Pulmonary artery endothelial cell (primary cell): ENCODE measurements around the gene SNHG17. TPM values are rescaled to one million over a fixed set of nuclear protein-coding genes. Genes with fewer than 3 reads are reported as not detected.
"Not testable (repeated sequence)": the region's sequence is repeated elsewhere in the genome, so short reads cannot be mapped to it uniquely, and the experiment has no call there.

Experiments used
- DNase-seq: peaks from one replicate; pipeline ENCODE4 v3.0.0-alpha.2; 2011; ENCODE audit warnings: low read depth, low spot score
- total RNA-seq: library from RNA; depleted of rRNA; stranded (reverse); fragments of >200 nt; gene quantifications from 2 replicates; pipeline ENCODE4 v1.2.3, GENCODE V29; 2014

The SNHG17 gene
- total RNA-seq, 1 donor from 2014 or later, result 12.5 TPM

DNA sequence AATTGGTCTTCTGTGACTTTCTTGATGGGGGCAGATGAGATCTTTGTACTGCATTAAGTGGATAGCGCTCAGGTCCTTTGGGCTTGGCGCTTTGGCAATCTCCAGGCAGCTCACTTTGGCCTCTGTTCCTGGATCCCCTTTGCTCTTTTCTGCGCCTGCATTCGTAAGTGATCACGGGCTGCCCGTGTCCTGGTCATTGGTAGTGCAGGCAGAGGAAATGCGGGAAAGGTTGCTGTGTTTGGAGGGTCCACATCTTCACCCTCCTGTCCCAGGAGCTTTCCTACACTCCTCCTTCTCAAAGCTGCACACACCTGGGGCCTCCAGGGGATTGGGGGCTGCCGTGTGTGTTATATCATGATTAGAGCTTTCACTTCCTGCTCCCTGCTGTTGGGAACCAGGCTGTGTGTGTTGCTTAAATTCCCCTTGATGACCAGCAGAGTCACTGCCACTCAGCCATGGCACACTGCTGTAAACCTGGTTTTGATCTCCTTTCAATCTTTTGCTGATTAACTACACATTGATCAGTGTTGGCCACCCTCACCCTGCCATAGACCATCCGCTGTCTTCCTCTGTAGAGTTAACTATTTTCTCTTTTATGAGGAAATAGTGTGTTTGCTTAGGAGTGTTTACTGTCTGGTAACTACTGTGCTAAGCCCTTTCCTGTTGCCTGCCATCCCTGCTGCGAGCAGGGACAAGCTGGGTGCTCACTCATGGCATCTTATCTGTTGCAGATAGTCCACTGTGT lies 13.0 kb upstream of the SNHG17 start:
- DNase-seq, result no peak

DNA sequence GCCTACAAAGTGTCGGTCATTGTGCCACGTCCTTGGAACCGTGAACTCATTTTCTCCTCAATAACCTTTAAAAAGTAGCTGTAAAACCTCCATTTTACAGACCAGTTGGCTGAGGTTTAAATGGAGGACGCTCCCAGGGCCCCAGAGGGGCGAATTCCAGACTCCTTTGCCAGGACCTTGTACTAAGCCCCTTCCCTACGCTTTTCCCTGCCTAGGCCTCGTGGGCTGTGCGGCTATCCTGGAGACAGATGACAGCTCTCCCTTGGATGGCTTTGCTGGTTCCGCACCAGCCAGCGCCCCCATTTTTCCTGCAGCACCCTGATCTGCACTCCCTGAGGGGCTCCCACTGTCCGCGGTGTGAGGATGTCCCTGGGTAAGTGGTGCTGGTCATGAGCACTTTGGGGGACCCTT lies 12.1 kb upstream of the SNHG17 start:
- no peak for DNase-seq

DNA sequence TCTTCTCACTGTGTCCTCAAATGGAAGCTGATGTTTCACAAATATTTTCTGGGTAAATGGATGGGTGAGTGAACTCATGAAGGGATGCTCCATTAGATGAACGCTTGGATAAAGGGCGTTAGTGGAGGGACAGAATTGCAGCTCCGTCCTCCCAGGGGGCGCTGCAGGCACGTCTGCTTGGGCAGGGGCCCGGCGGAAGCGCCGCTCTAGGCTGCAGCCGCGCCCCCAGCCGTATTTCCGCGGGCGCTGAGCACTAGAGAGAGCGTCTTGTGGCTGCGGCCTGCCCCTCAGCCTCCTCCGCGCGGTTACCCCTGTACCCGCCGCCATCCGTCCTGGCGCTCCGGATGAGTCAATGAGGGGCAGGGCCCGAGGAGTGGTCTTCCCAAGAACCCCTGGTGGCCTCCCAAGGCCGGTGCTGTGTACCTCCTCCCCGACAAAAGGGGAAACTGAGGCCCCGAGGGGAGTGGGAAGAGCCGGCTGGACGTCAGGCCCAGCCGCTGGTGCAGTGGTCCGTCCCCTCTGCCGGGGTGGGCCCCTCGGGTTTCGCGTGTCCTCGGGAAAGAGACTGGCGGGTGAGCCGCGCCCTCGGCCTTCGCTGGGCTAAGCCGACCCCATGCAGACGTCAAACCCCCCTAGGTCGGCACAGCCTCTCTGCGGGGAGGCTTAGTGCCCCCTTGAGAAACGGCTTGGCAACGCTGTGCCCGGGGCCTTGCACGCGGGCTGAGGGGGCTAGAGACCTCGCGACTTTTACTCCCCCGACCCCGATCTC lies 11.5 kb upstream of the SNHG17 start:
- peak; percentile 85 for DNase-seq

DNA sequence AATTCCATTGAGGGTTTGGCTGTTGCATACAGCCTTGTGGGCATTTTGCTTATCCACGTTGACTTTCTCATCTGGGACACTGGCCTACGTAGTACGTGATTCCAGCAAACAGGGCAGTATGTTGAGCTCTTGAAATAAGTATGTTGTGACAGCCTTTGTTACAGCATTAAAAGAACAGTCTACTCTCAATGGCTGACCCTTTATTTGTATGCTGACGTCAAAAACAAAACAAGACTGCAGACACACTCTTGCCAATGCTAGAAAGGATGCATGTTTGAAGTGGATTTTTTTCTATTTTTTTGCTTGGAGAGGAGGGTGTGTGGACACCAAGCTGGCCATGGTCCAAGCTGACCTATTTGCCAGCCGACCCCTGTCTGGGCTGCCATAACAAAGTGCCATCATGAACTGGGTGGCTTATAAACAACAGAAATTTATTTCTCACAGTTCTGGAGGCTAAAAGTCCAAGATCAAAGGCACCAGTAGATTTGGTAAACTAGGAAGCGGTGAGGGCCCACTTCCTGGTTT lies 10.8 kb upstream of the SNHG17 start:
- DNase-seq, result no peak

DNA sequence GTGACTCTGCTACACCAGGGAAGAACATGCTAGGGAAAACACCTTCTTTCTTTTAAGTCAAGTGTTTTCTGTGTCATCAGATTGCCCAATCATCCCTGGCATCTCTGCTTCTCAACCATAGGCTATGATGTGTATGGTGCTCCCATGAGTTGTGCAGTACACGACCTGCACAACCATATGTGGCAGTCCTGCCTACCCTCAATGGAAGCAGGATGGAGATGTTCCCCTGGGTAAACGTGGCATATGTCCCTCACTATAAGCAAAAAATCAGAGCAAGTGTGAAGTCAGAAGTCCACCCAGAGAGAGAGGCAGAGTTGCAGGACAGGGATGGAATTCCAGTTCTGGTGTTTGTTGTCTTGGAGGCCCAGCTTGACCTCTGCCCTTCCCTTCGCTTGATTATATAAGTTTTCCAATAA lies 10.3 kb upstream of the SNHG17 start:
- no peak for DNase-seq

DNA sequence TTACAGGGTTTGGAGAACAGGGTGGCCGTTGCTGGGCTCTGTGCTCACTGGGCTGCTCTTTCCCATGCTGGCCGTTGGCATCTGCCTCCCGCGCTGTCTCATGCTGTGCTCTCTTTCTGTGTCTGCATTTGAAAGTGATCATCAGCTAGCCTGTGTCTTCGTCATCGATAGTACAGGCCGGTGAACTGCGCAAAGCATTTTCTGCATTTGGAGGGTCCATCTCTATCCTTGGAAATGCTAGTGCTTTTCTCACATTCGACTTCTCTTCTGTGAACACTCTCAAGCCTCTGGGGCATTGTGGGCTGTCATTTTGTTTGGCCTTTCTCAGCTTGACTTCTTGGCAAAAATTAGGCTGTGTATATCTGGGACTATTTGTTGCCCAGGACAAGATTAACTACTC lies 6.8 kb upstream of the SNHG17 start:
- DNase-seq, result no peak

DNA sequence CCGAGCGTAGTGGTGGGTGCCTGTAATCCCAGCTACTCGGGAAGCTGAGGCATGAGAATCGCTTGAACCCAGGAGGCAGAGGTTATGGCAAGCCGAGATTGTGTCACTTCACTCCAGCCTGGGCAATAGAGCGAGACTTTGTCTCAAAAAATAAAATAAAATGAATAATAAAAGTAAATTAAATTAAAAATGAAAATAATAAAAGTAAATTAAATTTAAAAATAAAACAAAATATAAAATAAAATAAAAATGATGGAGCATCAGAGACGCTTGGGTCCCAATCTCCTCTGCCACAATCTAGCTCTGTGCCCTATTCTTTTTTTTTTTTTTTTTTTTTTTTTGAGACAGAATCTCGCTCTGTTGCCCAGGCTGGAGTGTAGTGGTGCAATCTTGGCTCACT lies 6.0 kb upstream of the SNHG17 start:
- not testable (repeated sequence) for DNase-seq

DNA sequence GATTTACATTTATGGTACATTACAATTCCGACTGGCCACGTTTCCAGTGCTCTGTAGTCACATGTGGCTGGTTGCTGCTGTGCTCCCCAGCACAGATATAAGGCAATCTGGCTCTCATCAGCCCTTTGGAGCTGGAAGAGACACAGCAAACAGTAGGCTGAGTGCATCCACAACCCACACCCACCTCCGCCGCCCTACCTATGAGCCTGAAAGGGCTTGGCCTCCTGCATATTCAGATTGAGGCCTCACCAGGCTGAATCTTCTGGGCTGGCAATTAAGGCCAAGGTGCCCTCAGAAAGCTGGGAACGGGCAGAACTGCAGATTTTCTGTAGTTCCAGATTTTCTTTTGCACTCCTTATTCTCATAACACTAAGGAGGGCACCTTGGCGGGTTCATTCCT lies 2.7 kb upstream of the SNHG17 start:
- no peak for DNase-seq

DNA sequence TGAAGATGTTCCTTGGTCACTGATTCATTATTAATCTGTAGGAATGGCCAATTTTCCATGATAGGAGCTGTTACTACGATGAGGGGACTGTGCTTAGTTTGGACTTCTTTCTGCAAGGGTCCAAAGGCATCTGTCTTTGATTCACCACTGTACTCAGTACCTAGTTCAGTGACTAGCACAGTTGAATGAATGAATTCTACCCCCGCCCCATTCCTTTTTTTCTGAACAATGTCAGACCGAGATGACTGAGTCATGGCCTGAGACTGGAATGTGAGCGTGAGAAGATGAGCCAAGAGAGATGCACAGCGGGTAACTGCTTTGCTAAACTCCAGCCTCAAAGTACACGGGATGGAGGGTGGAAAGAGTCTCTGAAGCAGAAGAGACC lies 419 bp upstream of the SNHG17 start:
- DNase-seq, result no peak

DNA sequence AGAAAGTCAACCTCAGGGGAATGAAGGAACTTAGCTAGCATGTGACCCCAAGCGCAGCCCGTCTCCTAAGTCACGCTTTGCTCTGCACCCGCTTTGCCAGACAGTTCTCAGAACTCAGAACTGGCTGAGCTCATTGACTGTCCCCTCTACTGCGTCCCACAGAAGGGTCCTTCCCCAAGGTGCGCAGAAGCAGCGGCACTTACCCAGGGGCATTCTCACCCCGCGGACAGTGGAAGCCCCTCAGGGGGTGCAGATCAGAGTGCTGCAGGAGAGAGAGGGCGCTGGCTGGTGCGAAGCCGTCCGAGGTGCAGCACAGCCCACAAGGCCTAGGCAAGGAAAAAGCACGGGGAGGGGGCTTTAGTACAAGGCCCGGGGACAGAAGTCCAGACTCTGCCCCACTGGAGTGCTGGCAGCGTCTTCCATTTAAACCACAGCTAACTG lies 807 bp downstream of the SNHG17 start:
- no peak for DNase-seq

DNA sequence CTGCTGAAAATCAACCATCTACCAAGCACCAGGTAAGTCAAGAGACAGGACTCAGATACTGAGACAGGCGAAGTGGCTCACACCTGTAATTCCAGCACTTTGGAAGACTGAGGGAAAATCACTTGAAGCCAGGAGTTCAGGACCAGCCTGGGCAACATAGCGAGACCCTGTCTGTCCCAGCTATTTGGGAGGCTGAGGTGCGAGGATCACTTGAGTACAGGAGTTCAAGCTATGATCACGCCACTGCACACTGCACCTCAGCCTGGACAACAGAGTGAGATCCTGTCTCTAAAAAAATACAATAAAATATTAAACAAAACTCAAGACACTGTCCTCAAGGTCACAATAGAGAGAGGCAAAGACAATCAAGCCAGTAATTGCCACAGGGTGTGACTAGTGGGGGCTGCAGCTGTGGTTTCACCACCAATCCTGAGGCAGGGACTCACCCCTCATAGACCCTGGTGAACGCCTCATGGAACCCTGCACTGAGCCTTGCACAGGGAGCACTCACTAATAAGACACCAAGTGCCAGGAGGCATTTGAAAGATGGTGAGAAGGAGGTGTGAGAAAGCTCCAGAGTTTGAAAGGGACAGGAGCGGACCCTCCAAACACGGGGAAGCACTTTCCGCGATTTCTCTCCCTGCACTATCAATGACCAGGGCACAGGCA lies 1.7 kb downstream of the SNHG17 start:
- DNase-seq, result no peak

DNA sequence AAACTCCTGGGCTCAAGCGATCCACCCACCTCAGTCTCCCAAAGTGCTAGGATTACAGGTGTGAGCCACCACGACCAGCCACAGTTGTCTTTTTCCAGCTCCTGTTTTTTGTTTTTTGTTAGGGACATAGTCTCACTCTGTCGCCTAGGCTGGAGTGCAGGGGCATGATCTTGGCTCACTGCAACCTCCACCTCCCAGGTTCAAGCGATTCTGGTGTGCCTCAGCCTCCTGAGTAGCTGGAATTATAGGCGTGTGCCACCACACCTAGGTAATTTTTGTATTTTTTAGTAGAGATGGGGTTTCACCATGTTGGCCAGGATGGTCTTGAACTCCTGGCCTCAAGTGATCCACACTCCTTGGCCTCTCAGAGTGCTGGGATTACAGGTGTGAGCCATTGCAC lies 2.3 kb downstream of the SNHG17 start:
- DNase-seq, result not testable (repeated sequence)

DNA sequence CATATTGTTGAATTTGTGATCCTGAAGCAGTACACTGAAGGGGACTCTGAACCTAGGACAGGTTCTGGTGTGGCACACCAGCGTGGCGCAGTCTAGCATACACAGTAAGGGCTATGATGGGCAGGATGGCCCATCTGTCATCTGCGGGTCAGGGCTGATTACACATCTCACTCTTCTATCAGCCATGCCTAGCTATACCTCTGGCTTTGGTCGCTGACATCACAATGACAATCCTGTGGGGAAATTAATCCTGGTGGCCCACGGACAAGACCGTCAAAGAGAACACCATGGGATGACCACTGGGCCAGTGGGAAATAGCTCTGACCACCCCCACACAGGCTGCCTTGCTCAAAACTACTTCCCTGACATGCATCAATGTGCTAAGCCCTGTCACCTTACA lies 2.8 kb downstream of the SNHG17 start:
- no peak for DNase-seq

DNA sequence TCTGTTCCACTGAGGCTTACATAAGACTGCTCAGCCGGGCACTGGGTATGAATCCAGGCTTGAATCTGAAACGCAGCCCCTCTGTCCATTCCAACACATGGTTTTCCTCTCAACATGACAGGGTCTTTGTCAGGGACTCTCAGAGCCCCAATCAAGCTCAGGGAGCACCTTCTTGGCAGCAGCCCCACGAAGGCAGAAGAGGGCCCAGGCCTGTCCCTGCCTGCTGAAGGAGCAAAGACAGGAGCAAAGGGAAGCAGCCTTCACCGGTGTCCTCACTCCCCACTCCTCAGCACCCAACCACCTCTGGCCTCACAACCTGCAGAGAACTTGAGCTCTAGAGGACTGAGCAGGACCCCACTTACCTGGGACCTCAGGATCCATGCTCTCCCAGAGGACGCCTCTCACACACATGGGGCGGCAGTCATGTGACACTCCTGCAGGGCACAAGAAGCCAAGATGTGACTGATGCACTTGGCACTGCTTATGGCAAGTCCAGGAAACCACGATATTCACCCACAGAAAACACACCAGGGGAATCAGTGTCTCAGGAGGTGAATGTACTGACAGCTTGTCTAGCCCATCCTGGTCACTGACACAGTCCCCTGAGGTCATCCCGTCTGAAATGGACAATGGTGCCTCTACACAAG lies 4.3 kb downstream of the SNHG17 start:
- DNase-seq, result no peak

DNA sequence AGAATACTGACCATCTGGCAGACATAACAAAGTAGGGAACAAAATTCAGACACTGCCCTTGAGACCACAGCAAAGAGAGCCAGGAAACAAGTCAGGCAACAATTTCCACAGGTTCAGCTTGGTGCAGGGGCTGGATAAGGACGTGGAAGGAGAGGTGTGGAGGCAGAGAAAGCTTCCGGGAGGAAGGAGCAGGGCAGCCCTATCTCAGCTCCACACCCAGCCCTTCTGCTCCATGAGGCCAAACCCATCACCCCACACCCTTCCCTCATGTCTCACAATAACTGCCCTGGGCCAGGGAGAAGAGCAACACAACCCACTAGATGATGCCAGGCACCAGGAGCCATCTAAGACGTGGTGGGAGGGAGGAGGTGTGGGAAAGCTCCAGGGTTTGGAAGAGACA lies 5.8 kb downstream of the SNHG17 start:
- DNase-seq, result no peak

DNA sequence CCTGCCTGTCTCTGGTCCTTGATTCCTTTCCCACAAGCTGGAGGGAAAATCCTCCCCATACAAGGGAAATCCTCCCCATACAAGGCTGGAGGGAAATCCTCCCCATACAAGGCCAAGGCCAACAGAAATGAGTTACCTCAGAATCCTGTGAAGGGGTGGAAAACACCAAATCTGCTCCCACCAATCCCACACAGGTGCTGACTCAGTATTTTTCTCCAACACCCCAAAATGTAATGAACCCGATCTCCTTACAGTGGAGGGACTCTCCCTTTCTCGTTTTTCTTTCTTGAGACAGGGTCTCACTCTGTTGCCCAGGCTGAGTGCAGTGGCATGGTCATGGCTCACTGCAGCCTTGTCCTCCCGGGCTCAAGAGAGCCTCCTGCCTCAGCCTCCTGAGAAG lies 6.3 kb downstream of the SNHG17 start:
- DNase-seq, result no peak

DNA sequence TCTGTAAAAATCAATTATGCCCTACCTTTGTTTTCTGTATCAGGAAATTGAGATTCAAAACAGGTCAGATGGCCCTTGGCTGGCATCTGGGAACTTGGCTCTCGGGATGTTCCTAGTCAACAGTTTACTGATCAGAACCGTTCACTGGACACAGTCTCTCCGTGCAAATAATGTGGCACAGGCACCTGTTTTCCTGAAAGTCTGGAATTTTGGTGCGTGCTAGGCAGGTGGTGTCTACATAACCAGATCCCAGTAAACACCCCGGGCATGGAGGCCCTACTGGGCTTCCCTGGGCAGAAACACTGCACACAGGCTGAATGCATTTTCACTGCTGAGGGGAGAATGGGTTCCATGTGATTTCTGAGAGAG lies 7.5 kb downstream of the SNHG17 start:
- DNase-seq, result no peak

DNA sequence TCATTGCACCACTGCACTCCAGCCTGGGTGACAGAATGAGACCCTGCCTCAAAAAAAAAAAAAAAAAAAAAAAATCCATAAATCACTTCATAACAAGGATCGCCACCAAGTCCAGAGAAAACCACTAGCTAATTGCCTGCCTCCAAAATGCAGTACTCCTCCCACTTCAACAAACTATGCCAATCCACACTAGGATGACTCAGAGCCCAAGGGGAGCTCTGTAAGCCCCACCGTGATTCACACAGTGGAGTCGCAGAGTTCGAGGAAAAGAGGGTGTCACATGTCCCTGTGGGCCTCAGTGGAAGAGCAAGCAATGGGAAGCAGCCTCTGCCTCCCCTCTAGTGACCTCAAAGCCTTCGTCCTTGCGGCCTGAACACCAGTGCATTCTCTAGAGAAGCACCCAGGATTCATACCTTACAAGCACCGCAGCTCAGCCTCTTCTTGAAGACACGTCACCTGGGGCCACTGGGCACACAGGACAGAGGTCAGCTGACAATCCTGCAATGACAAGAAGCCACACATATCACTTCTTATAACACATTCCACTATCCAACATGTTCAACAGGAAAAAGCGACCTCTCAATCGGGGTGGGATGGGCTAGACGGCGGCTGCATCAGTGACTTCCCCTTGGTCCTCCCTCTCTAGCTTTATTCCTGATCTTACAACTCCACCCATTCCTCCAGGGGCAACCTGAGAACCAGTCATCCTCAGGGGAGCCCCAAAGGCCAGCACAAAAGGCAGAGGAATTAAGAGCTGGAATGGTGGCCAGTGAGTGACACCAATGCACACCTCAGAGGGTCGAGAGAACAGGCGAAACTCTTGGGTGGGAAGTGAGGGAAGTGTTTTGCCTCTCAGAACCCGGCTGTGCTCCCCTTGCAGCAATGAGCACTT lies 8.9 kb downstream of the SNHG17 start:
- no peak for DNase-seq

DNA sequence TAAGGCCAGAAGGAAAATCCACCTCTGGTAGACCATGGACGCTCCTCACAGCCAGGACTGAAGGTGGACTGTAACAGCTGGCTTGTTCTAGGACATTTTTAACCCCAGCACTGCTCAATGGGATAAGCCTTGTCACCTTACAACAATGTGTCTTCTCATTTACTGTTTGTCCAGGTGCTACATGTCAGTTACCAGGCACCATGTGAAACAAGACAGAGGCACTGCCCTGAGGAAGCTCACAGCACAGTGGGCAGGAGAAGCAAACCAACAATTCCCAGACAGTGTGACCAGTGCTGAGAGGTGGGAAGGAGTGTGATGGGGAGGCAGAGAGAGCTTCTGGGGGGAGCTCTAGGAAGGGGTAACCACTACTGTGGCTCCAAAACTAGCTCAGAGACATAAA lies 10.7 kb downstream of the SNHG17 start:
- DNase-seq, result no peak

DNA sequence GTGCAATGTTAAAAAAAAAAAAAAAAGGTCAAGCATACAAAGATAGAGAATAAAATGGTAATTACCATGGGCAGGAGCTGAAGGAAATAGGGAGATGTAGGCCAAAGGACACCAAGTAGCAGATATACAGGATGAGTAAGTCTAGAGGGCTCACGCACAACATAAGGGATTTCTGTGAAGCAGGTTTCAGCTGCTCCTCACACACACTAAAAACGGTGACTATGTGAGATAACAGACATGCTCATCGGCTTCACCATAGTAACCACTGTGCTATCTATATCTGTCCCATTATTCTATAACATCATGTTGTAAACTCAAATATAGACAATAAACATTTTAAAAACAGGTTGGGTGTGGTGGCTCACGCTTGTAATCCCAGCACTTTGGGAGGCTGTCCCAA lies 11.6 kb downstream of the SNHG17 start:
- no peak for DNase-seq

DNA sequence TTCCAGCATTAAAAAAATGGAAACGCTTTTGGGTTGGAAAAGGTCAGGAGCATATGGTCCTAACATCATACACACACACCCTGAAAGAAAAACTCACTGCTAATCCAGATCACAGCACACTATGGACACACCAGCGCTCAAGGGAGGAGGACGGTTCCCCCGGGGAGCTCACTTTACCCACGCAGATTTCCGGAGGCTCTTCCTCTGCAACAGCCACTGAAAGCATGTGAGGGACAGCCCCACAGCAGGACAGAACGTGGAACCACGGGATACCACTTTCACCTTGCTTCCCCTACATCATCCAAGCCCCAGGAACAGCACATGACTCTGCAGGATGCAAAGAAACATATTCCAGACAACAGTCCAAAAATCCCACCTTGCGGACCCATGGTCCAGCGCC lies 13.2 kb downstream of the SNHG17 start:
- DNase-seq, result no peak
